CD14-positive monocyte (primary cell): Measurements from ENCODE around the gene HAVCR2. TPM values are rescaled to one million over a fixed set of nuclear protein-coding genes. Genes with fewer than 3 reads are reported as not detected.
"Not testable (repeated sequence)": the region's sequence is repeated elsewhere in the genome, so short reads cannot be mapped to it uniquely, and the experiment has no call there.

Source experiments
- DNase-seq, 3 donors: peaks; one replicate each; pipeline ENCODE4 v3.0.0-alpha.2; 2011 to 2022
- H2AFZ ChIP-seq: 2 replicates; pipeline ENCODE4 v1.6.0; 2012; ENCODE audit warnings: mild to moderate bottlenecking, low read depth, low read length, inconsistent platforms; ENCODE audit not compliant: insufficient read depth, poor library complexity, severe bottlenecking
- H3K27ac ChIP-seq, 2 donors: 1 replicate in 1 of 2; 2 replicates in 1 of 2; pipeline ENCODE4 v1.5.1; 2012 to 2013; ENCODE audit warnings: low read length in 2 of 2, control low read depth in 1 of 2, inconsistent platforms in 1 of 2, low read depth in 1 of 2, mild to moderate bottlenecking in 1 of 2
- H3K27me3 ChIP-seq, 2 donors: one replicate each; pipeline versions ENCODE4 v1.6.0 to v1.6.1; 2011 to 2013; ENCODE audit warnings: low read length in 2 of 2; ENCODE audit not compliant: control insufficient read depth in 2 of 2, insufficient read depth in 2 of 2
- H3K36me3 ChIP-seq, 2 donors: replicated peaks in 1 of 2; 1 replicate in 1 of 2; 2 replicates in 1 of 2; pipeline versions ENCODE4 v1.5.1 to v1.6.1; 2012 to 2013; ENCODE audit warnings: low read length in 2 of 2, control low read depth in 1 of 2, inconsistent platforms in 1 of 2, mild to moderate bottlenecking in 1 of 2; ENCODE audit not compliant: insufficient read depth in 2 of 2, control insufficient read depth in 1 of 2
- H3K4me1 ChIP-seq, 2 donors: 1 replicate in 1 of 2; 2 replicates in 1 of 2; pipeline versions ENCODE4 v1.5.1 to v1.6.1; 2012 to 2013; ENCODE audit warnings: low read length in 2 of 2, control low read depth in 1 of 2, inconsistent platforms in 1 of 2, mild to moderate bottlenecking in 1 of 2, moderate library complexity in 1 of 2; ENCODE audit not compliant: insufficient read depth in 2 of 2, control insufficient read depth in 1 of 2
- H3K4me2 ChIP-seq: replicated peaks from 2 replicates; pipeline ENCODE3; 2012; ENCODE audit warnings: low read length, moderate library complexity, mild to moderate bottlenecking; ENCODE audit not compliant: poor library complexity, severe bottlenecking; ENCODE audit errors: extremely low read depth
- H3K4me3 ChIP-seq, 3 experiments: fragments of 200-600 bp in 1 of 3; sonication (generic) in 1 of 3; replicated peaks in 1 of 3; 1 replicate in 2 of 3; 2 replicates in 1 of 3; pipeline ENCODE4 v1.5.1; 2011 to 2013; ENCODE audit warnings: low read length in 3 of 3, mild to moderate bottlenecking in 3 of 3, control low read depth in 2 of 3, low read depth in 2 of 3, inconsistent platforms in 1 of 3, moderate library complexity in 1 of 3
- H3K79me2 ChIP-seq: 2 replicates; pipeline ENCODE4 v1.6.0; 2012; ENCODE audit warnings: mild to moderate bottlenecking, control low read depth, inconsistent platforms, low read length, moderate library complexity; ENCODE audit not compliant: insufficient read depth
- H3K9ac ChIP-seq: 2 replicates; pipeline ENCODE4 v1.6.0; 2017; ENCODE audit warnings: low read length, mild to moderate bottlenecking; ENCODE audit not compliant: insufficient read depth, poor library complexity, severe bottlenecking
- H3K9me3 ChIP-seq, 2 donors: replicated peaks in 1 of 2; 1 replicate in 1 of 2; 2 replicates in 1 of 2; pipeline versions ENCODE4 v1.5.1 to v1.6.1; 2012 to 2013; ENCODE audit warnings: low read length in 2 of 2, control low read depth in 1 of 2; ENCODE audit not compliant: control insufficient read depth in 1 of 2, insufficient read depth in 1 of 2
- H4K20me1 ChIP-seq: 2 replicates; pipeline ENCODE4 v1.6.0; 2012; ENCODE audit warnings: mild to moderate bottlenecking, low read length, control low read depth, moderate library complexity; ENCODE audit not compliant: insufficient read depth
- H3K27ac Mint-ChIP-seq, 7 donors: one replicate each; pipeline ENCODE4 v1.8.0; 2020; ENCODE audit warnings: mild to moderate bottlenecking in 7 of 7, mixed read lengths in 7 of 7, moderate library complexity in 6 of 7, inconsistent platforms in 2 of 7
- H3K27me3 Mint-ChIP-seq, 3 donors: one replicate each; pipeline ENCODE4 v1.8.0; 2021 to 2022; ENCODE audit warnings: low read depth in 3 of 3, mild to moderate bottlenecking in 3 of 3, mixed read lengths in 3 of 3, moderate library complexity in 3 of 3, inconsistent platforms in 1 of 3
- H3K36me3 Mint-ChIP-seq, 2 donors: one replicate each; pipeline ENCODE4 v1.8.0; 2020; ENCODE audit warnings: mixed read lengths in 2 of 2, inconsistent platforms in 1 of 2, mild to moderate bottlenecking in 1 of 2
- H3K4me1 Mint-ChIP-seq: one replicate; pipeline ENCODE4 v1.8.0; 2020; ENCODE audit warnings: mild to moderate bottlenecking, mixed read lengths
- H3K4me3 Mint-ChIP-seq, 2 donors: one replicate each; pipeline ENCODE4 v1.8.0; 2020; ENCODE audit warnings: mild to moderate bottlenecking in 2 of 2, mixed read lengths in 2 of 2, moderate library complexity in 1 of 2
- H3K9me3 Mint-ChIP-seq, 7 donors: one replicate each; pipeline ENCODE4 v1.8.0; 2020 to 2022; ENCODE audit warnings: mixed read lengths in 7 of 7, mild to moderate bottlenecking in 6 of 7, moderate library complexity in 6 of 7, inconsistent platforms in 2 of 7
- CTCF ChIP-seq: fragments of 200-600 bp; IDR thresholded peaks from one replicate; pipeline ENCODE4 v1.8.0; 2022; ENCODE audit warnings: antibody characterized with exemption, mild to moderate bottlenecking
- WGBS: methylation state at CpG from one replicate; pipeline ENCODE4 v1.1.5; 2013; ENCODE audit warnings: missing lambda C conversion rate; ENCODE audit not compliant: insufficient coverage; 5-methylcytosine and 5-hydroxymethylcytosine counted together
- intact Hi-C, 2 donors: fragments of 100-400 bp; cut with micrococcal nuclease; formaldehyde crosslinking; loops; one replicate each; pipeline versions ENCODE4 v1.15.0 to v1.15.1; 2023
- polyA plus RNA-seq, 3 donors: library from polyadenylated mRNA; depleted of rRNA in 1 of 3; unstranded in 2 of 3; stranded (reverse) in 1 of 3; fragments of 300-500 nt in 2 of 3; fragments of >200 nt in 1 of 3; fragmentation: Illumina TruSeq in 2 of 3; gene quantifications; 1 replicate in 2 of 3; 2 replicates in 1 of 3; pipeline ENCODE4 v1.2.3, GENCODE V29; 2012 to 2021

Gene HAVCR2
- polyA plus RNA-seq, 3 donors: 33.1 to 56.8 (median 45.0) TPM

- Histone ChIP-seq H3K36me3 (no peaks in the 10 kb centered on the region), H3K27me3 (no peaks in the 10 kb centered on the region), H3K9ac (no peak overlapping the region), H2AFZ (no peak overlapping the region), H3K4me3 (no peak overlapping the region), H3K4me2 (no peak overlapping the region), H3K79me2 (no peaks in the 10 kb centered on the region), H4K20me1 (no peaks in the 10 kb centered on the region), H3K27ac (no peak overlapping the region), H3K4me1 (no peaks in the 10 kb centered on the region), H3K9me3 (no peaks in the 10 kb centered on the region)
- WGBS: 57% methylated on average over 1 of the region's 1 CpG
- TF ChIP-seq CTCF: no peak
- intact Hi-C loops: no loop called here
- H3K27ac Mint-ChIP-seq: no peak overlapping the region
- peaks cover 0 to 5% (median 0%) of the 10 kb centered on the region in 7 donors for H3K9me3 Mint-ChIP-seq
- H3K4me3 Mint-ChIP-seq: peak overlapping the region in 1 of 2 donors; percentile 5
- peaks cover 0 to 3% (median 0%) of the 10 kb centered on the region in 3 donors for H3K27me3 Mint-ChIP-seq
- peaks cover 6% of the 10 kb centered on the region for H3K4me1 Mint-ChIP-seq
- no peaks in the 10 kb centered on the region for H3K36me3 Mint-ChIP-seq
- no peak for DNase-seq
Measured at GRCh38 chr5:157049605-157050004, 59.2 kb downstream of the HAVCR2 start.

- Mint-ChIP-seq H3K9me3 (peaks cover 0 to 6% (median 2%) of the 10 kb centered on the region in 7 donors), H3K4me1 (peaks cover 6% of the 10 kb centered on the region), H3K4me3 (no peak overlapping the region), H3K27ac (no peak overlapping the region), H3K27me3 (peaks cover 0 to 3% (median 0%) of the 10 kb centered on the region in 3 donors), H3K36me3 (no peaks in the 10 kb centered on the region)
- Histone ChIP-seq H3K79me2 (no peaks in the 10 kb centered on the region), H3K27me3 (no peaks in the 10 kb centered on the region), H2AFZ (no peak overlapping the region), H3K36me3 (no peaks in the 10 kb centered on the region), H3K4me1 (no peaks in the 10 kb centered on the region), H3K9ac (no peak overlapping the region), H3K4me2 (no peak overlapping the region), H3K4me3 (no peak overlapping the region), H3K9me3 (no peaks in the 10 kb centered on the region), H3K27ac (no peak overlapping the region), H4K20me1 (no peaks in the 10 kb centered on the region)
- no peak for TF ChIP-seq CTCF
- intact Hi-C loops: no loop called here
- no peak for DNase-seq
- no CpG with 5 or more reads among the region's 5 CpGs for whole genome bisulfite sequencing
Measured at GRCh38 chr5:157047898-157048297, 60.9 kb downstream of the HAVCR2 start.

- H3K27ac ChIP-seq, H3K4me1 Mint-ChIP-seq, intact Hi-C loops, H3K9me3 Mint-ChIP-seq, H3K9ac ChIP-seq, H3K36me3 Mint-ChIP-seq, H3K4me1 ChIP-seq, H3K27me3 Mint-ChIP-seq, H2AFZ ChIP-seq, H3K36me3 ChIP-seq, H3K27me3 ChIP-seq, H3K4me3 Mint-ChIP-seq, H4K20me1 ChIP-seq, H3K4me3 ChIP-seq, DNase-seq, H3K9me3 ChIP-seq, H3K4me2 ChIP-seq, H3K79me2 ChIP-seq: not testable (repeated sequence)
- peak overlapping the region in 1 of 7 donors; percentile 42 for H3K27ac Mint-ChIP-seq
- WGBS: no CpG with 5 or more reads among the region's 4 CpGs
Measured at GRCh38 chr5:157047016-157047415, 61.8 kb downstream of the HAVCR2 start.
